ENCODE results near the gene TMEM165. TPM values are rescaled to one million over a fixed set of nuclear protein-coding genes. Genes with fewer than 3 reads are reported as not detected.
A peak's percentile ranks its signal among the peaks of the same experiment; 100 is the strongest.

Gene TMEM165
- total and polyA plus RNA-seq, 10 donors, result 54.3 to 193 (median 121) TPM

- H3K9me3 ChIP-seq, result no peaks in the 10 kb centered on the region
- no peak for DNase-seq
- intact Hi-C loops (cut with DNase I; ENCODE audit: low total_unique reads), result no loop called here
- H3K4me1 ChIP-seq, result peaks cover 0 to 11% (median 5%) of the 10 kb centered on the region in 6 donors
- no peak overlapping the region for H3K4me3 ChIP-seq
- peaks cover 0 to 97% (median 50%) of the 10 kb centered on the region in 6 donors for H3K36me3 ChIP-seq
- H3K27me3 ChIP-seq (replicated peaks in 1 of 7), result no peaks in the 10 kb centered on the region
- 76 to 91% (median 79%) methylated on average over 6 of the region's 6 CpGs for WGBS, 5 donors
- TF ChIP-seq CTCF (IDR thresholded peaks at IDR 0.05 in 8 of 11, conservative IDR thresholded peaks at IDR 0.05 in 3 of 11) (no peak), POLR2AphosphoS5 (IDR thresholded peaks at IDR 0.05) (peak in 1 of 3 donors; percentile 6), POLR2A (IDR thresholded peaks at IDR 0.05) (no peak)
- H3K27ac ChIP-seq, result no peak overlapping the region
These were observed 36.1 kb downstream of the TMEM165 start for GRCh38 chr4:55431710-55432336.

DNA sequence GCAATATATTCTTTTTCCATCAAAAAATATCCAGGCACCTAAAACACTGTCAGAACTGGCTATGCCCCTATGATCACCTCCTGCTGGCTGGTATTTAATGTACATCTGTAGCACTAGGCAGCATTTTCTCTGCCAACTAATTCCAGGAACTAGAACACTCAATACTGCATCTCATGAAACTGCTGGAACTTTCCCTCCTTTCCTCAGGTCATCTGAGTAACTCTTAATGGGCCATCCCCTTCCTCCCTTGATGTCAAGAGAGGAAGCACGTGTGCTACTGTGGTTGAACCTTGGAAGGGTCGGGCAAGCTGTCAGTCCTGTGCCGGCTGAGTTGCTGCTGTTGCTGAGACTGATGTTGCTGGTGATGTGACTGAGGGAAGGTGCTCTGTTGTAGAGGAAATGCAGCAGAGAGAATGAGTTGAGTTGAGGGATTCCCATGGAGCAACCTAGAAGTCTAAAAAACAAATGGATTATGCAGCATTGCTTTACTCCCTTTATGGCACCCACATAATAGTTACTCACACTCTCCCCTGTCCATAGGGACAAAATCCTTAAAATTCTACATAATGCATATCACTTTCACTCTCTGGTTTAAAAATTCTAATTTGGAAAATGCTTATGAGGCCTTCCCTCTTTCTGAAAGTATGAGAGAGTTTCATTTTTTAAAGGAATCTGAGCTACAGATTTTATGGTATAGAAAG lies 39.5 kb downstream of the TMEM165 start:
- Histone ChIP-seq H3K36me3 (peaks cover 0 to 92% (median 34%) of the 10 kb centered on the region in 6 donors), H3K27me3 (replicated peaks in 1 of 7) (no peaks in the 10 kb centered on the region)
- intact Hi-C loops (cut with DNase I; ENCODE audit: low total_unique reads), result no loop called here

DNA sequence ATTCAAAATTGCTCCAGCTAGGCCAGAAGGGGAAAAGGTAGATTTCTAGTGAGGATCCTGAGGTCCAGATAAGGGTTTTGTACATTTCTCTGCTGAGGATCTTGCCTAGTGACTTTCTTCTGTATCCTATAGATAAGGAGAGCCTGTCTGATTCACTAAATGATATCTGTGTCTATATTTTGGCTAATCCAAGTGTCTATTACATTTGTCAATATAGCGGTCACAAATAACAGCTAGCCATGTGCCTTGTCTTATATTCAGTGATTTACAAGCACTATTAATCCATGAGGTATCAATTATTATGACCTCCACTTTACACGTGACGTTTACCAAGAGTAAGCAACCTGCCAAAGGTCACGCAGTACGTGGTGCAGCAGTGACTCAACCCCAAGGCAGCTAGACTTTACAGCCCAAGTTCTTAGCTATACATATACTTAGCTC lies 41.6 kb downstream of the TMEM165 start:
- Histone ChIP-seq H3K27ac (no peak overlapping the region), H3K4me1 (peaks cover 0 to 11% (median 5%) of the 10 kb centered on the region in 6 donors), H3K36me3 (peaks cover 0 to 90% (median 25%) of the 10 kb centered on the region in 6 donors), H3K9me3 (no peaks in the 10 kb centered on the region), H3K4me3 (no peak overlapping the region), H3K27me3 (replicated peaks in 1 of 7) (no peaks in the 10 kb centered on the region)
- intact Hi-C loops (cut with DNase I; ENCODE audit: low total_unique reads), result no loop called here
- TF ChIP-seq POLR2A (IDR thresholded peaks at IDR 0.05), result no peak
- TF ChIP-seq POLR2AphosphoS5 (IDR thresholded peaks at IDR 0.05), result no peak
- TF ChIP-seq CTCF (IDR thresholded peaks at IDR 0.05 in 8 of 11, conservative IDR thresholded peaks at IDR 0.05 in 3 of 11), result no peak
- no peak for DNase-seq
- 87 to 97% (median 94%) methylated on average over 5 of the region's 5 CpGs for WGBS, 5 donors

More for the DNA sequence above, 39.5 kb downstream of the TMEM165 start:
- no peak for DNase-seq
- H3K9me3 ChIP-seq, result no peaks in the 10 kb centered on the region
- WGBS, 5 donors, result 4 to 11% (median 6%) methylated on average over 3 of the region's 3 CpGs
- TF ChIP-seq POLR2AphosphoS5 (IDR thresholded peaks at IDR 0.05) (peak in 1 of 3 donors; percentile 44), CTCF (IDR thresholded peaks at IDR 0.05 in 8 of 11, conservative IDR thresholded peaks at IDR 0.05 in 3 of 11) (no peak)
- H3K27ac ChIP-seq, result peak overlapping the region in 1 of 8 donors; percentile 59
- H3K4me1 ChIP-seq, result peaks cover 0 to 11% (median 5%) of the 10 kb centered on the region in 6 donors
- H3K4me3 ChIP-seq, result no peak overlapping the region

GRCh38 chr4:55437823-55438222 lies 42.1 kb downstream of the TMEM165 start:
- Histone ChIP-seq H3K9me3 (no peaks in the 10 kb centered on the region), H3K27me3 (replicated peaks in 1 of 7) (no peaks in the 10 kb centered on the region), H3K4me1 (peaks cover 0 to 11% (median 5%) of the 10 kb centered on the region in 6 donors), H3K27ac (no peak overlapping the region), H3K36me3 (peaks cover 0 to 90% (median 25%) of the 10 kb centered on the region in 6 donors), H3K4me3 (no peak overlapping the region)
- DNase-seq, result no peak
- WGBS, 5 donors, result 74 to 94% (median 85%) methylated on average over 3 of the region's 3 CpGs
- intact Hi-C loops (cut with DNase I; ENCODE audit: low total_unique reads), result no loop called here
- TF ChIP-seq POLR2AphosphoS5 (IDR thresholded peaks at IDR 0.05), result no peak
- TF ChIP-seq POLR2A (IDR thresholded peaks at IDR 0.05), result no peak
- TF ChIP-seq CTCF (IDR thresholded peaks at IDR 0.05 in 8 of 11, conservative IDR thresholded peaks at IDR 0.05 in 3 of 11), result no peak

Data from spleen (tissue), 11 donors.